ENCODE data around the gene BMP8A.

DNA sequence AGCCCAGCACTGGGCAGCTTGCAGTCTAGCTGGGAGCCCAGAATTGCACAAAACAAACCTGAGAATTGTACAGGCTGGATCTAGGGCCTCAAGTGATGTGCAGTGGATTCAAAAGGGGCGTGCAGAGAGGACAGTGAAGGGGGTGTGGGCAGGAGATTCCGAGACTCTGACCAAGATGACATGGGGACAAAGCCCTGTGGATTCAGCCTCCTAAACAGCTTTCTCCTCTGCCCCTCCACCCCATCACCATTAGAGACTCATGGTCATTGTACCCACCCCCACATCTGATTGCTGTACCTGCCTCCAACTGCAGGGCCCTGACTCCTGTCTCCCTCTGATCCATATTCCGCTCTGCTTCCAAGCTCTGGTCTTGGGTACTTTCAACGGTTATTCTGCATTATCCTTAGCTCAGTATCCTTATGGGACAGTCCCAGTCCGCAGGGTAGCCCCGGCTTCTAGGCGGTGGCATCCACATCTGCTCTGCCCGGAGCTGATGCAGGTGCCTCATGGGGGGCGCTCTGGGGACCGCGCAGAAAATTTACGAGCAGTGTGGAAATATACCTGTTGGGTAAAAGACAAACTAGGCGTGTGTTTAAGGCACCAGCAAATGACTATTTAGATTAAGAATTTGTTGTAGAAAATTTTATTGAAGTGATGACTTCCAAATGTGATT, 1.7 kb upstream of the BMP8A start:
- no peak for TF ChIP-seq EZH2 (optimal IDR thresholded peaks at IDR 0.05; ENCODE audit: low read depth, low read length)
- TF ChIP-seq, protein P1, sequence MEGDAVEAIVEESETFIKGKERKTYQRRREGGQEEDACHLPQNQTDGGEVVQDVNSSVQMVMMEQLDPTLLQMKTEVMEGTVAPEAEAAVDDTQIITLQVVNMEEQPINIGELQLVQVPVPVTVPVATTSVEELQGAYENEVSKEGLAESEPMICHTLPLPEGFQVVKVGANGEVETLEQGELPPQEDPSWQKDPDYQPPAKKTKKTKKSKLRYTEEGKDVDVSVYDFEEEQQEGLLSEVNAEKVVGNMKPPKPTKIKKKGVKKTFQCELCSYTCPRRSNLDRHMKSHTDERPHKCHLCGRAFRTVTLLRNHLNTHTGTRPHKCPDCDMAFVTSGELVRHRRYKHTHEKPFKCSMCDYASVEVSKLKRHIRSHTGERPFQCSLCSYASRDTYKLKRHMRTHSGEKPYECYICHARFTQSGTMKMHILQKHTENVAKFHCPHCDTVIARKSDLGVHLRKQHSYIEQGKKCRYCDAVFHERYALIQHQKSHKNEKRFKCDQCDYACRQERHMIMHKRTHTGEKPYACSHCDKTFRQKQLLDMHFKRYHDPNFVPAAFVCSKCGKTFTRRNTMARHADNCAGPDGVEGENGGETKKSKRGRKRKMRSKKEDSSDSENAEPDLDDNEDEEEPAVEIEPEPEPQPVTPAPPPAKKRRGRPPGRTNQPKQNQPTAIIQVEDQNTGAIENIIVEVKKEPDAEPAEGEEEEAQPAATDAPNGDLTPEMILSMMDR (IDR thresholded peaks at IDR 0.05; ENCODE audit: low read length) = no peak
- TF ChIP-seq EZH2phosphoT487 (IDR thresholded peaks at IDR 0.05; ENCODE audit: low read length) = no peak
